ENCODE results near the gene TSKS. TPM values are rescaled to one million over a fixed set of nuclear protein-coding genes. Genes with fewer than 3 reads are reported as not detected.
A peak's percentile ranks its signal among the peaks of the same experiment; 100 is the strongest.

Gene TSKS
- total and polyA plus RNA-seq, 11 donors, result 0.23 to 0.77 (median 0.40) TPM; not detected in 3

- ATAC-seq, result peak in 1 of 4 donors; percentile 11
- Histone ChIP-seq H3K4me3 (no peak overlapping the region), H3K27me3 (peaks cover 0 to 4% (median 0%) of the 10 kb centered on the region in 9 donors), H3K36me3 (no peaks in the 10 kb centered on the region), H3K4me1 (no peaks in the 10 kb centered on the region), H3K27ac (no peak overlapping the region), H3K9me3 (no peaks in the 10 kb centered on the region)
- WGBS, 4 donors, result 54 to 67% (median 59%) methylated on average over 4 to 11 of the region's 11 CpGs
- TF ChIP-seq CTCF (IDR thresholded peaks at IDR 0.05), result no peak
- no peak for TF ChIP-seq POLR2A (IDR thresholded peaks at IDR 0.05)
- DNase-seq, result no peak
- intact Hi-C loops (cut with DNase I), result no loop called here
Measured at GRCh38 chr19:49700563-49700962, 62.5 kb downstream of the TSKS start.

- intact Hi-C loops (cut with DNase I), result no loop called here
- no peaks in the 10 kb centered on the region for H3K36me3 ChIP-seq
- no peaks in the 10 kb centered on the region for H3K4me1 ChIP-seq
- 92 to 98% (median 93%) methylated on average over 5 of the region's 5 CpGs for WGBS, 4 donors
- no peaks in the 10 kb centered on the region for H3K9me3 ChIP-seq
- no peak overlapping the region for H3K4me3 ChIP-seq
- TF ChIP-seq CTCF (IDR thresholded peaks at IDR 0.05), result no peak
- ATAC-seq, result no peak
- peaks cover 0 to 4% (median 0%) of the 10 kb centered on the region in 9 donors for H3K27me3 ChIP-seq
- no peak overlapping the region for H3K27ac ChIP-seq
- DNase-seq, result no peak
Measured at GRCh38 chr19:49699364-49699763, 63.7 kb downstream of the TSKS start.

GRCh38 chr19:49696865-49697264 lies 66.2 kb downstream of the TSKS start:
- no peak for ATAC-seq
- intact Hi-C loops (cut with DNase I), result no loop called here
- Histone ChIP-seq H3K4me1 (no peaks in the 10 kb centered on the region), H3K27ac (no peak overlapping the region), H3K9me3 (no peaks in the 10 kb centered on the region), H3K36me3 (no peaks in the 10 kb centered on the region), H3K27me3 (peaks cover 0 to 4% (median 0%) of the 10 kb centered on the region in 9 donors), H3K4me3 (no peak overlapping the region)
- DNase-seq, result peak in 1 of 5 donors; percentile 3
- 91 to 97% (median 96%) methylated on average over 7 of the region's 7 CpGs for WGBS, 4 donors
- no peak for TF ChIP-seq POLR2A (IDR thresholded peaks at IDR 0.05)
- no peak for TF ChIP-seq CTCF (IDR thresholded peaks at IDR 0.05)

GRCh38 chr19:49696115-49696514 lies 67.0 kb downstream of the TSKS start:
- intact Hi-C loops (cut with DNase I), result no loop called here
- no peaks in the 10 kb centered on the region for H3K9me3 ChIP-seq
- peaks cover 0 to 7% (median 3%) of the 10 kb centered on the region in 12 donors for H3K4me1 ChIP-seq
- no peak overlapping the region for H3K4me3 ChIP-seq
- H3K36me3 ChIP-seq, result no peaks in the 10 kb centered on the region
- peaks cover 0 to 6% (median 0%) of the 10 kb centered on the region in 9 donors for H3K27me3 ChIP-seq
- no peak for TF ChIP-seq POLR2A (IDR thresholded peaks at IDR 0.05)
- no peak for TF ChIP-seq CTCF (IDR thresholded peaks at IDR 0.05)
- ATAC-seq (no peak), DNase-seq (peak in 1 of 5 donors; percentile 1)
- WGBS, 4 donors, result 77 to 95% (median 87%) methylated on average over 6 of the region's 6 CpGs
- H3K27ac ChIP-seq, result no peak overlapping the region
